ENCODE measurements around the gene LPIN1.

GRCh38 chr2:11753452-11753885 lies 7.0 kb downstream of the LPIN1 start:
- TF ChIP-seq, protein P1, sequence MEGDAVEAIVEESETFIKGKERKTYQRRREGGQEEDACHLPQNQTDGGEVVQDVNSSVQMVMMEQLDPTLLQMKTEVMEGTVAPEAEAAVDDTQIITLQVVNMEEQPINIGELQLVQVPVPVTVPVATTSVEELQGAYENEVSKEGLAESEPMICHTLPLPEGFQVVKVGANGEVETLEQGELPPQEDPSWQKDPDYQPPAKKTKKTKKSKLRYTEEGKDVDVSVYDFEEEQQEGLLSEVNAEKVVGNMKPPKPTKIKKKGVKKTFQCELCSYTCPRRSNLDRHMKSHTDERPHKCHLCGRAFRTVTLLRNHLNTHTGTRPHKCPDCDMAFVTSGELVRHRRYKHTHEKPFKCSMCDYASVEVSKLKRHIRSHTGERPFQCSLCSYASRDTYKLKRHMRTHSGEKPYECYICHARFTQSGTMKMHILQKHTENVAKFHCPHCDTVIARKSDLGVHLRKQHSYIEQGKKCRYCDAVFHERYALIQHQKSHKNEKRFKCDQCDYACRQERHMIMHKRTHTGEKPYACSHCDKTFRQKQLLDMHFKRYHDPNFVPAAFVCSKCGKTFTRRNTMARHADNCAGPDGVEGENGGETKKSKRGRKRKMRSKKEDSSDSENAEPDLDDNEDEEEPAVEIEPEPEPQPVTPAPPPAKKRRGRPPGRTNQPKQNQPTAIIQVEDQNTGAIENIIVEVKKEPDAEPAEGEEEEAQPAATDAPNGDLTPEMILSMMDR (IDR thresholded peaks at IDR 0.05), result no peak
- TF ChIP-seq POLR2AphosphoS5 (IDR thresholded peaks at IDR 0.05) (peak in 1 of 2 donors; percentile 40), POLR2A (IDR thresholded peaks at IDR 0.05; ENCODE audit: low read depth) (no peak), EP300 (IDR thresholded peaks at IDR 0.05) (no peak)

All from esophagus muscularis mucosa (tissue), 4 donors.